Stimulated activated CD4-positive, alpha-beta T cell treated with anti-CD3 and anti-CD28 coated beads, Interleukin-12 subunit alpha, Interleukin-12 subunit beta, amount 100 ng/mL, for 48 hours (primary cell): Measurements from ENCODE around the gene TMEM181.
"Not testable (repeated sequence)": the region's sequence is repeated elsewhere in the genome, so short reads cannot be mapped to it uniquely, and the experiment has no call there.

Experiments used
- DNase-seq, 3 donors: peaks; one replicate each; pipeline ENCODE4 v3.0.0-alpha.2; 2020; ENCODE audit warnings: low read depth in 2 of 3, low spot score in 1 of 3

Gene TMEM181

DNA sequence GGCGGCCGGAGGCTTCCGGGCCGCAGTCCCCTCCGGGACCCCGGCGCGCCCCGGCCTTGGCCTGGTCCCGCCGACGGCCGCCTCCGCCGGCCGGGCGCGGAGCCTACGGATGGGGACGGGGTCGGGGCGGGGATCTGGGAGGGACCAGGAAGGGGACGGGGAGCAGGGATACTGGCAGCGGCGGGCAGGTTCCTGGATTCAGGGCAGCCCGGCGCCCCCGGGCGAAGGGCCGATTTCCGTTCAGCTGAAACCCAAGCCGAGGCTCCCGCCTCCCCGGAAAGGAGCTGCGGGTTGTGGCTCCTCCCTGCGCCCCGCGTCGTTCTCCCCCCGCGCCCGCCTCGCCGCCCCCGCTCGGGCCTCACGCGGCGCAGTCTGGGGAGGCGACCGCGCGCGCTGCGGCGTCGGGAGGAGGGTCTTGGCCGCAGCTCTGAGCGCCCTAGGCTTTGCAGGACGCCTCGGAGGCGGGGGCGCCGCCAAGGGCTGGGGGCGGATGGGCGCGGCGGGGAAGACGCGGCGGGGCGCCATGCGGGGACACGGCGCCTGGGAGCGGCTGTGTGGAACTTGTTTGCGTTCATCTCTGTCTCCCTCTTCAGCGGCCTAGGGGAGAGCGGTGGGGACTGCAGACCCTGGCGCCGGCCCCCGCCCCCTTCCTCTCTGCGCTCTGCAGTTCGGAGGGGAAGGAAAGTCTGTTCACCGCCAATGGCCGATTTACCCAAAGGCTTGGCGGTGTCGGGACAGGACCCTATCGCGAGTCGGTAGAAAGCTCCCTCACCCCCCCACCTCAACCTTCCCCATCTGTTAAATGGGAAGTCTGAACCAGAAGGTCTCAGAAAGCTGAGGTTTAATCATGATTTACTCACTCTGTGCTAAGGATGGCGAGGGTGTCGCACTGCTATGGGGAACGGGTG is 22.7 kb upstream of the TMEM181 start:
- DNase-seq: no peak

DNA sequence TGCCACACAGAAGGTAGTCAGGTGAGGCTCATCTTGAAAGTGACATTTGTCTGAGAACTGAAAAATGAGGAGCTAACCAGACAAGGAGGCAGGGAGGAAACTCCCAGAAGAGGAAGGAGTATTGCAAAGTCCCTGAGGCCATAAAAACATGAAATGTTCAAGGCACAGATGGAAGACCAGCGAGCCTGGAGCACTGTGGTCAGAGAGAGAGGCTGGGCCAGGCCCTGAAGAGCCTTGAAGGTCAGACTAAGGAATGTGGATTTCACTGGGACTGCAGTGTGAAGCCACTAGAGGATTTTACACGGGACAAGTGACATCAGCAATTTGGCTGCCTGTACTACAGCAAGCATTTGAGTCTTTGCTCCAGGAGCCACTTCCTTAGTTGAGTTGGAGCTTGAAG is 21.1 kb upstream of the TMEM181 start:
- DNase-seq: no peak

DNA sequence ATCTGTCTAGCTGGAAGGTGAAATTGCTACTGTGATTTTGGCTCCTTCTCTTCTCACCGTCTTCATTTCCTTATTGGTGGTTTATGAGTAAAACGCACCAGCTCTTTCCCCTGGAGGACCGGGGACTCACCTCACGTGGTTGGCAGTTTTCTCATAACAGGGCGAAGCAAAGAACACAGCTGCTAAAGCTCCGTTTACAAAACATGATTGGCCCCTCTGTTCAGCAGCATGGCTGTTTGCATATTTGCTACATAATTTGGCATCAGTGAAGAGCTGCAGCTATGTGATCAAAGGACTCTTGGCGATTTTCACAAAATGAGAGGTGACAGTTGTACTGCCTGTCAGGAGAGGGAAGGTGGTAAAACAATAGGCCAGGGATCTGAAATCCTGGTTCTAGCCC is 20.5 kb upstream of the TMEM181 start:
- DNase-seq: no peak

DNA sequence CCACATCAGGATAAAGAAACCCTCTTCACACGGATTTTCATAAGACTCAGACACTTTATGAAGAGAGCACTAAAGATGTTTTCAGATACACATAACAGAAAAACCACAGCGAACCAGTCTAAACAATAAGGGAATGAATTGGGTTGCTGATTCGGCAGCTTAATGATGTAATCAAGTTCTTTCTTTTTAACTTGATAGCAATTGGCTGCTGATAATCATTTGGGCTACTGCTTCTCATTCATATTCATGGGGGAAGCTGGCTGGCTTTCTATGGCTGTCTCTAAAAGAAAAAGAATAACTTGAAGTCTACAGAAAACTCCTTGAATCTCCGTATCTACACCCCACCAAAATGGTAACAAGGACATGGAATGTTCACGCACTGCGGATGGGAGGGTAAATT is 20.0 kb upstream of the TMEM181 start:
- no peak for DNase-seq

DNA sequence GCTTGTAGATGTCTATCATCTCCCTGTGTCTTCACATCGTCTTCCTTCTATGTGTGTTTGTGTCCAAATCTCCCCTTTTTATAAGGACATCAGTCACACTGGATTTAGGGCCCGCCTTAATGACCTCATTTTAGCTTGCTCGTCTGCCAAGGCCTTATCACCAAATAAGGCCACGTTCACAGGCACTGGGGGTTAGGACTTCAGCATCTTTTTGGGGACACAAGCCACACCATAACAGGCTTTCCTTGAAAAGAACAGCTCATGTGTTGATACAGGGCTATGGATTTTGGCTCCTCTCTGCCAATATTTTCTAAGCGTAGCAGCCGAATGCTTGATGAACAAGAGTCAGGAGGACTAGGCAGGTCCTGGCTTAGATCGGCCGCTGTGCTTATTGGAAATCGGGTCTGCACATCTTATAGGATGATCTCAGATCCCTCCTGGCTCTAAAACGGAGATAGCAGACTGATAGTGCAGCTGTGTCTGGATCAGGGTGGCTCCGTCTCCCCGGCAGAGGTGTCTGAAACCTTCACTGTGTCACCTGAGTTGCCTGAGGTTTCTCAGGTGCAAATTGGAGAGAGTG is 16.2 kb upstream of the TMEM181 start:
- DNase-seq: no peak

DNA sequence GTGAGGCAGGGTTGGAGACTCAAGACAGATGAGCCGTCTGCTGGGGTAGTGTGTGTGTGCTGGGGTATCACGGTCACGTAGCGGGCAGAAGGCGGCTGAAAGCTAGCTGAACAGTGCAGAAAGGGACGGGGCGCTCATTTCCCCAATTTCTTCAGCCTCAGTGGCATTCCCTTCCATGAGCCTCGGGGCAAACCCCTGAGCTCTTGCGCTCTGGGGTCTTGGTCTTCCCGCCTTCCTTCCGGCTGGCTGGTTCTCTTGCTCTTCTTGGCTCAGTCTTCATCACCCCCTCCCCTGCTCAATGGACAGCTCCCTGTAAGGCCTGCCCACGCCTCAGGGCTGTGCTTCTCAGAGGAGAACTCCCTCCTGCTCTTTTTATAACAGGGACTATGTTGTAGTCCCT is 15.5 kb upstream of the TMEM181 start:
- no peak for DNase-seq

DNA sequence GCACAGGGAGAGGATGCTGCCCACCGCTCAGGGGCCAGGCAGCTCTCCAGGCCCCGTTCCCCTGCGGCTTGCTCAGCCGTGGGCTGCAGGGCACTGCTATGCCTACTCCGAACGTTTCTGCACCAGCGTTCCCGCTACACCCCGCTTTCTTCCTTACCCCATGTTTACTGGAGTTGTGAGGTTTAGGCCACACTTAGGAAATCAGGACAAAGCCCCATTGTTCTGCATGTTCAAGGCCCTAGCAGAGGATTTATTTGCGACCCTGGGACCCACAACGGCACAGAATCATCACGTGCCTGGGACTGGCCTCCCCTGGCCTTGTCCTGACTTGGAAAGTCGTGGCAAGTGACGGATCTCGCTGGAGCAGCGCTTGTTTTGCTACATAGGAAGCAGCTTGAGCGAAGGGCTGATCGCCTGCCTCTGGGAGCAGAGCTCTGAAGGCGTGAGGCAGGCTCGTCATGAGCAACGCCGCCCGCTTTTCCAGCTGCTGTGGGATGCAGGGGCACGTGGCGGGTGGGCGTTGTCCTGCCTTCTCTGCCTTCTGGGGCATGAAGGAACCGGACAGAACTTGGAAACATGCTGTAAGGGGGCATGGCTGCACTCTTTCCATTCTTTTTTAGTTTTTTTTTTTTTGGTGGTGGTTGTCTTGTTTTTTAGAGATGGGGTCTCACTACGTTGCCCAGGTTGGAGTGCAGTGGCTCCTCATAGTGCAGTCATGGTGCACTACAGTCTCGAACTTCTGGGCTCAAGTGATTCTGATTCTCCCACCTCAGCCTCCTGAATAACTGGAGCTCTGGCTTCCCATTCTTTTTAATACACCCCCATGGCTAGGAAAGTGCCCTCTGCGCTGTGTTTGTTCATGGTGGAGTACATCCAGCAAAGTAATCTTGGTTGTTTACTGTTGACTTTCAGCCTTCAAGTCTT is 14.6 kb upstream of the TMEM181 start:
- DNase-seq: no peak

DNA sequence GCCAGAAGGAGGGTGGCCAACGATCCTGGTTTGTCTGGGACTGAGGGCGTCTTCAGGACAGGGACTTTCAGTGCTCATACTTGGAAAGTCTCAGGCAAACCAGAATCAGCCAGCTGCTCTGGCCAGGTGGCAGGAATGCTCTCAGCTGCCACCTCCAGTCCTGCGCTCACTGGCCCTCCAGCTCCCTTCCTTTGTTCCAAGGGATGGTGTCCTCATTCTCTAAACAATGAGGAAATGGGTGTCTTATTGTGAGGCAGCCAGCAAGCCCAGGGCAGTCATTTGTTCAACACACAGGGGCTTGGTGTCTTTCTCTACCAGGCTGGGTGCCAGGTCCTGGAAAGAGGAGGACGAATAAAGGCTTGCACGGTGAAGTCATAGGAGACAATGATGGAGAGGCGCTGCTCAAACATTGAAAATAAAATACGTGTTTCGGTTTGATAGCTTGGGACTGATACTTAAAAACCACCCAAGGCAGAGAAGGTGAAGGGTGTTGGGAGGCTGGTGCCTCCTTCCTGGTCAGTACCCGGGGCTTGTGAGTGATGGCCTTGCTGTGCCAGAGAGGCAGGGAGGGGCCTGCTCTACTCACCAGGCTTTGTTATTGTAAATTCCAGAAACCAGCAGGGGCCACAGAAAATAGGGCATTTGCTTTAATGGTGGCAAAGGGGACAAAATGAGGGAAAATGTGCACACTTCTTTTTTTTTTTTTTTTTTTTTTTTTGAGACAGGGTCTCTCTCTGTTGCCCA is 11.3 kb upstream of the TMEM181 start:
- DNase-seq: no peak

DNA sequence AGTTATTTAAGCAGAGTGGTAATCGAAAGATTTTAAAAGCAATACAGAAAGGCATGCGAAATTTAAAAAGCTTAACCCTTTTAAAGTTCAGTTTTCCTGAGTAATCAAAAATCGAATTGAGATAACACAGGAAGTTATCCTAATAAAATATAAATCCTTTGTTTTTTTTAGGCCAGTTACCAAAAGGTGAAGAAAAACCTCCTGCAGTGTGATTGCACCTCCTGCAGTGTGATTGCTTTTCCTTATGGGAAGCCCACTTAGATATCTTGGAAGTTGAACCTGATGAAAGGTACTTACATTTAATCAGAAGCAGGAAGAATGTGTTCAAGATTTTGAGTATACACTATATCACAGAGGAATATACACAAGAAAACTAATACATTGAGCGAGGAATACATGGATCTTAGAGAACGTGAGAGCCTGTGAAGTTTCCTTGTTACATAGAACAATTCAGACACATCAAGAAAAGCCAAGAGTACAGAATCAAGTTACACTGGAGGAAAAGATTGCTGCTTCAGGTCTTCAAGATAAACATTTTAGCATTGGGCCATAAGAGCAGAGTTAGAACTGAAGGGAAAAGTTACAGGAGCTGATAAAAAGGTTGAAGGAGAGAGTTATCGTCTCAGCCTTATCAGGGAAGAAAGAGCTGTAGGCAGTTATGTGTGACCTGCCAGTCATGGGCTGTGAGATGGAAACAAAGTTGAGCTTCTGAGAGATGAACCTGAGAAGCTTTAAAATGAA is 7.7 kb upstream of the TMEM181 start:
- DNase-seq: no peak

DNA sequence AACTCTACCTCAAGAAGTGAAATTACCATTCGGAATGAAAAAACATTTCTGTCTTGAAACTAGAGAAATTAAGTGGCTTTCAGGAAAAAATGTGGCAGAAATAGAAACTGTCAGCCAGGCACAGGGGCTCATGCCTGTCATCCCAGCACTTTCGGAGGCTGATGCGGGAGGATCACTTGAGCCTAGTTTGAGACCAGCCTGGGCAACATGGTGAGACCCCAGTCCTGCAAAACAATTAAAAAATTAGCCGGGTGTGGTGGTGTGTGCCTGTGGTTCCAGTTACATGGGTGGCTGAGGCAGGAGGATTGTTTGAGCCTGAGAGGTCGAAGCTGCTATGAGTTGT is 7.1 kb upstream of the TMEM181 start:
- no peak for DNase-seq

DNA sequence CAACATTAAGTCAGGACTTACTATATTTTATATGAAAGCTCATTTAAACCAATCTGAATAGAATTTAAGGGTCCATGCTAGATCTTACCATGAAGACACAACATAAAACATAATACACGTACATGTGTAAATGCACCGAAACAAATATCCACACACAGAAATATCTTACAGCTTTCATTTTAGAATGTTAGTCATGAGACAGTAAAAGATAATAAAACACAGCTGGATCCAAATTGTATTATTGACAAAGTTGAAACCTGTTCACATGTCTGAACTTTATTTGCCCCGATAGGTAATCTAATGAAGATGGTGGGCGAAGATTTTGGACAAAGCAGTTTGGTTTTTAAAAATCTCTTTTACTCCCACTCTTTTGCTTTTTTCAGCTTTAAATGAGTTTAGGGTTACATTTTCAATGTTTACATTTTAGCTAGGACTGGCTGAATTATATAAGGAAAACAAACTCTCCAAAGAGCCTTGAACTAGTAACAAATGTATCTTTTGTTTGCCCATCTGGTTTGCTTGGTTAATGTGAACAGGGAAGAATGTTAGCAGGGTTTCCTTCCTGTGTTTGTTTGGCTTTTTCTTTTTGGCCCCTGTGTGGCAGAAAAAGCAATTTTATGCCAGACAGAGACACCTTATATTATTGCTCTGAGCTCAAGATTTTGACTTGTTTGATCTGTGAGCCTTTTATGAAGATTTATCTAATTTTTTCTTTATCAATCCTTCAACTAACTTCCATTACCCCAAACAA is 5.1 kb upstream of the TMEM181 start:
- DNase-seq: no peak

DNA sequence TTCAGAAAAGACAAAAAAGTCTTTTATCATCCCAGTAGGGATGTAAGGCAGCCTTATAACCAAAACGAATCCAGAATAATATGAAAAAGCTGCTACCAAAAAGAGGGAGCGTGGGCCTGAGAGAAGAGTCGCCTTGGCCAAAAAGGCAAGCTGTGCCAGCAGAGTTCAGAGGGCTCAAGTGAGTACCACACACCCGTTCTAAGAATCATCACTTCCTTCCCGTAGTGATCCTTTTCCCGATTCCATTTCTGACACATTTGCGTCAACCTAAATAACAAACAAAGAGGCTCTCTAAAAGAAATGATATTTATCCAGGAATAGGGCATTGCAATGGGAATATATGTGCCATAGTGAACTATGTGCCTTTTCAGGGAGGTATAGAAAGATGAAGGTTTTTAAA is 3.8 kb upstream of the TMEM181 start:
- no peak for DNase-seq

DNA sequence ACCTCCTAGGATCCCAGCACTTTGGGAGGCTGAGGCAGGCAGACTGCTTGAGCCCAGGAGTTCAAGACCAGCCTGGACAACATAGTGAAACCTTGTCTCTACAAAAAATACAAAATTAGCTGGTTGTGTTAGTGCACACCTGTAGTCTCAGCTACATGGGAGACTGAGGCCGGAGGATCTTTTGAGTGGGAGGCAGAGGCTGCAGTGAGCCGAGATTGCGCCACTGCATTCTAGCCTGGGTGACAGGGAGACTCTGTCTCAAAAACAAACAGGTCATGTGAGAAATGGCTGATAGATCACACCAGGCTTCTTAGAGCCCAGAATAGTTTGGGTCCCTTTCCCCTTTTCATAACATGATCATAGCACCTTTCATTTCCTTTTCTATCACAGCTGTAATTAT is 2.8 kb upstream of the TMEM181 start:
- not testable (repeated sequence) for DNase-seq

DNA sequence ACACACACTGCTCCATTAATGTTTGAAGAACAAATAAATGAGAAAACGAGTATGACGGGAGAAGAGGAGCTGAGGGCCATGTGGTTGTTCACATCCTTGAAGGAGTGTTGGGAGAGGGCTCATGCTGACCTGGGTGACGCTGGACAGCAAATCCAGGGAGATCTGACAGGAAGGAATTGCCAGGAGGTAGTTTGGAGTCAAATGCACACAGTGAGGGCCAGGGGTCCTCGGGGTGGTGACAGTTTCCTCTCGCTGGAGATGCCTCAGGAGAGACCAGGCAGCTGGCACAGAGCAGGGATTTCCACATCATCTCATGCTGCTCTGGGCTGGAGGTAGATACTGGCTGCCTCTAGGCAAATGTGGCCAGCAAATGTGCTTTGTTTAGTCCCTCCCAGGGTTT is 2.0 kb upstream of the TMEM181 start:
- DNase-seq: no peak

DNA sequence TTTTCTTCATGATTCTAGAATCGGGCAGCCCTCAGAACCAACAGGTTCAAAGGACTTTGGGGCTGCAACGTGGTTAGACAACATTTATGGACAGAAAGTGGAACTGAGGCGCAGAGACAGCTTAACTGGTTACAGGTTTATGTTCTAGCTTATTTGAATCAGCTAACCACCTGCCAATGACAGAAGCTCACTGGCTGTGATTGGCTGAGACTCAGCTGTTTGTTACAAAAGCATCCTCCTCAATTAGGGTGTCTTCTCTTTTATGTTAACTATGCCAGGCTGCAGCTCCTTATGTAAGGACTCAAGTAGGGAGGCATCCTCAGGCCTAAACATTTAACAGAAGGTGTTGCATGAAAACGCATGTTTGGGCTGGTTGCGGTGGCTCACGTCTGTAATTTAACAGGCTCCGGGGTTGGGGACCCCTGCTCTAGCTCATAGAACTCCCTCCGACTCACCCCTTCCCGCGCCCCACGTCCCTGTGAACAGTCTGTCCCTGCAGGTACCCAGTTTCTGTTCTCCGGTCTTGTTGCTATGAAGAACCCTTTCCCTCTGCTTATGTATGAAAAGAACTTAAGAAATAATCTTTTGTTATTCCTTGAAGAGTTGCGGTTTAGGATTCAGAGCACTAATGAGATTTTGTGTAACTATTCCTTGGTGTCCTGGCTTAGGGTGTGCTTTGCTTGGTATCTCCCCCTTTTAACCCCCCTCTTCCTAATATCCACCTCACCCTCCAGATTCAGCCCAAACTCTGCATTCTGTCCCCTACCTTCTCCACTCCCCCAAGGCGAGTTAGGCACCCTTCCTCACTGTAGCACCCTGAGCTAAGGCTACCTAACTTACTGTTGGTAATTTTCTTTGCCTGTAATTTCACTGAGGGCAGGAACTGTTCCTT is 1.2 kb upstream of the TMEM181 start:
- no peak for DNase-seq

DNA sequence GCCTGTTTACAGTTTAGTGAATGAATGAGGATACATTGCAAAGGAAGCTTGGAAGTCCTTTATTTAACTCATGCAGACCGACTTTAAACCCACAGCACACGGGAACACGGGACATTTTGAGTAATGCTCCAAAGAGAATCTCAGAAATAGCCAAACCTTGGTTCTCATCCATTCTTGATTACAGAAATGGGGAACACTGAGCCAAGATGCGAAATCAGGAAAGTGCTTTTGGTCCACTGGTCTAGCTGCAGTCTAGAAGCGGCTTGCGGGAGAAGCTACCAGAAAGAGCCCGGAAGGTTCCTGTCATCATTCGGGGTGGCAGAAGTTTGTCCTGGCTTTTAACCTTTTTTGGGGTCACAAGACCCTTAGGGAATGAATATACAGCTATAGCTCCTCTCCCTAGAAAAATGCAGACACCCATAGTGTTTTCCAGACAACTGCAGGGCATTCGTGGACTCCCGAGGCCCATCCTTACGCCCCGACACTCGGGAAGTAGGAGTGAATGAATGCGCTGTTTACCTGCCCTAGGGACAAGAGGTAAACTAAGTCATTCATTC is 475 bp upstream of the TMEM181 start:
- no peak for DNase-seq

DNA sequence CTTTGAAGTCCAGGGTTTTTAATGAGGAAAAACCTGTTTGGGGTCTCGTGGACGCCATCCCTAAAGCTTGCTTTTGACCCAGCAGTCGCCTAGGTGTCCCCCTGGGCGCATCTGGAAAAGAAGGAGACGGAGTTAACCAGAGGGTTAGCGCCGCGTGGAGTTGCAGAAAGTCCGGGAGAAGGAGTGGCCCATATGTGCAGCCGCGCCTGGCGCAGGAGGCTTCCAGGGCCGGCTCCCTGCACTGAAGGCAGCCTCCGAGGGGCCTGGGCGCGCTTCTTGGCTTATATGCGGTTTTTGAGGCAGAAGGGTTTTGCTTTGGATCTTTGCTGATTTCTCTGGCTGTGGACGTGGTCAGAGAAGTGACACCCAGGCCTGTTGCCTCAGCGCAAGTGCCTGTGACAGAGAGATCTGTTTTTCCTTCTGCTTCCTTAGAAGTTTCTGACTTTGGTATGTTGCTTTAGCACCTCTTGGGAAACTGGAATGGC is 987 bp downstream of the TMEM181 start:
- DNase-seq: no peak

DNA sequence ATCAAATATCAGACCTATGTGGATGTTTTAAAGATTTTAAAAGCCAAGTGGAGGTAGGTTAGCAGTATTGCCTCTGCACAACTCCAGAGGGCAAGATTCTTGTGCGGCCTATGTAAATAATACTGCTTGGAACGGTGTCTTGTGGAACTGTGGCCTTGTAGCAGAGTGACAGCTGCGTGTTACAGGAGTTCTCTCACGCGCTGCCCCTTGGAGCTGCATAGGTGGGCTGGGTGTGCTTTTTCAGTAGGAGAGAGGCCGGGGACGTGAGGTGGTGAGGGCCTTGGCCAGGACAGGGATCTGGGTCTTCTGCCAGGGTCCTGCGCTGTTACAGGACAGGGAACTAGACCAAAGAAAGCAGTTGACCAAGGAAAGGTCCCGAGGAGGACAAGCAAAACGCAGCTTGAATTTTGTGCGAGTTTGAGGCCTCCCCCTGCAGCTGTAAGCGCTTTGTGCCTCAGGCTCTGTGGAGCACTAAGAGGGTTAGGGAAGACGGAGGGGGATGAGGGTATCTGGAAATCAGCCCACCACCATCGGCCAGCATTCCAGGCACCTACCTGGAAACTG is 1.5 kb downstream of the TMEM181 start:
- no peak for DNase-seq
